H1 (cell line): ENCODE results near the gene ZNF644. TPM values are rescaled to one million over a fixed set of nuclear protein-coding genes. Genes with fewer than 3 reads are reported as not detected.

Experiments used
- CTCF ChIA-PET: fragments of 300-600 bp; sonication (Branson Sonifier 250); formaldehyde crosslinking; loops from one replicate; lab custom pipeline; 2021; ENCODE audit not compliant: partially characterized antibody; lab: Charles Lee
- POLR2A ChIA-PET: fragments of 300-600 bp; sonication (Branson Sonifier 250); formaldehyde crosslinking; loops from one replicate; lab custom pipeline; 2021; ENCODE audit warnings: inconsistent platforms; ENCODE audit not compliant: partially characterized antibody; lab: Charles Lee
- DNase-seq, 2 experiments: peaks; one replicate each; pipeline versions ENCODE4 v3.0.0 to v3.0.0-alpha.2; 2010 to 2022; ENCODE audit warnings: low spot score in 2 of 2, low read depth in 1 of 2, mixed read lengths in 1 of 2
- FAIRE-seq: peaks from 2 replicates; lab custom pipeline; 2011; peaks lifted over from hg19 to GRCh38; lab: Jason Lieb, UNC
- H2AFZ ChIP-seq: 2 replicates; pipeline ENCODE4 v1.8.1; 2012; ENCODE audit warnings: low read length, inconsistent platforms
- H2AK5ac ChIP-seq: 2 replicates; pipeline ENCODE4 v1.6.1; 2013; ENCODE audit warnings: low read depth, low read length
- H2BK120ac ChIP-seq: replicated peaks from 2 replicates; pipeline ENCODE3; 2013; ENCODE audit warnings: low read depth, low read length, inconsistent platforms
- H2BK12ac ChIP-seq: 2 replicates; pipeline ENCODE4 v1.6.1; 2013; ENCODE audit warnings: low read depth, low read length
- H2BK15ac ChIP-seq: 2 replicates; pipeline ENCODE4 v1.6.1; 2013; ENCODE audit warnings: low read length
- H2BK20ac ChIP-seq: 2 replicates; pipeline ENCODE4 v1.6.1; 2013; ENCODE audit warnings: low read length
- H2BK5ac ChIP-seq: 2 replicates; pipeline ENCODE4 v1.6.1; 2013; ENCODE audit warnings: low read depth, low read length
- H3K14ac ChIP-seq: 2 replicates; pipeline ENCODE4 v1.6.1; 2013; ENCODE audit warnings: inconsistent platforms; ENCODE audit not compliant: insufficient read length
- H3K18ac ChIP-seq: 2 replicates; pipeline ENCODE4 v1.6.1; 2013; ENCODE audit warnings: low read length; ENCODE audit errors: extremely low read depth
- H3K23ac ChIP-seq: 2 replicates; pipeline ENCODE4 v1.6.1; 2013; ENCODE audit warnings: inconsistent platforms; ENCODE audit not compliant: insufficient read length
- H3K23me2 ChIP-seq: 2 replicates; pipeline ENCODE4 v1.6.1; 2013; ENCODE audit warnings: low read depth, low read length
- H3K27ac ChIP-seq: 2 replicates; pipeline ENCODE4 v1.6.1; 2011; ENCODE audit warnings: low read depth, low read length, inconsistent platforms
- H3K27me3 ChIP-seq, 4 experiments: replicated peaks in 1 of 4; 1 replicate in 1 of 4; 2 replicates in 3 of 4; pipeline versions ENCODE4 v1.6.1 to v1.8.1; 2011 to 2013; ENCODE audit warnings: low read length in 3 of 4, mild to moderate bottlenecking in 3 of 4, inconsistent platforms in 2 of 4, mixed read lengths in 2 of 4, moderate library complexity in 1 of 4; ENCODE audit not compliant: control insufficient read depth in 3 of 4, insufficient read depth in 3 of 4; ENCODE audit errors: extremely low read depth in 1 of 4
- H3K36me3 ChIP-seq, 4 experiments: 2 replicates each; pipeline versions ENCODE4 v1.6.1 to v1.8.1; 2011 to 2013; ENCODE audit warnings: mild to moderate bottlenecking in 4 of 4, low read length in 3 of 4, moderate library complexity in 2 of 4, control low read depth in 1 of 4, inconsistent platforms in 1 of 4; ENCODE audit not compliant: insufficient read depth in 4 of 4, control insufficient read depth in 2 of 4
- H3K4ac ChIP-seq: replicated peaks from 2 replicates; pipeline ENCODE3; 2013; ENCODE audit warnings: low read length, low read depth, mixed read lengths, inconsistent platforms; ENCODE audit not compliant: insufficient read length
- H3K4me1 ChIP-seq, 4 experiments: replicated peaks in 1 of 4; 1 replicate in 1 of 4; 2 replicates in 3 of 4; pipeline versions ENCODE4 v1.6.1 to v1.8.1; 2011 to 2013; ENCODE audit warnings: low read length in 3 of 4, inconsistent platforms in 2 of 4, mixed read lengths in 1 of 4; ENCODE audit not compliant: insufficient read depth in 4 of 4, control insufficient read depth in 3 of 4
- H3K4me2 ChIP-seq, 2 experiments: 2 replicates each; pipeline versions ENCODE4 v1.6.1 to v1.8.1; 2011 to 2013; ENCODE audit warnings: low read depth in 2 of 2, low read length in 2 of 2, control low read depth in 1 of 2, inconsistent platforms in 1 of 2, mild to moderate bottlenecking in 1 of 2; ENCODE audit not compliant: insufficient read depth in 1 of 2
- H3K4me3 ChIP-seq, 4 experiments: fragments of 200-600, 300-600 bp in 1 of 4; sonication (generic), shearing (Covaris generic), sonication (Bioruptor Twin) in 1 of 4; 2 replicates each; pipeline versions ENCODE4 v1.5.1 to v1.8.1; 2011 to 2016; ENCODE audit warnings: low read length in 4 of 4, low read depth in 3 of 4, control low read depth in 2 of 4, inconsistent platforms in 2 of 4, mild to moderate bottlenecking in 2 of 4, mixed read lengths in 1 of 4, moderate library complexity in 1 of 4; ENCODE audit not compliant: insufficient read depth in 2 of 4; ENCODE audit errors: extremely low read depth in 1 of 4
- H3K56ac ChIP-seq: replicated peaks from 2 replicates; pipeline ENCODE3; 2013; ENCODE audit warnings: low read depth, mild to moderate bottlenecking, mixed read lengths, low read length, inconsistent platforms; ENCODE audit not compliant: insufficient read length
- H3K79me1 ChIP-seq: 2 replicates; pipeline ENCODE4 v1.6.1; 2013; ENCODE audit warnings: low read depth, low read length, control low read depth
- H3K79me2 ChIP-seq, 2 experiments: 2 replicates each; pipeline versions ENCODE4 v1.6.1 to v1.8.1; 2012 to 2013; ENCODE audit warnings: low read length in 2 of 2, mild to moderate bottlenecking in 2 of 2, inconsistent platforms in 1 of 2; ENCODE audit not compliant: insufficient read depth in 2 of 2, control insufficient read depth in 1 of 2
- H3K9ac ChIP-seq, 4 experiments: replicated peaks in 1 of 4; 1 replicate in 1 of 4; 2 replicates in 3 of 4; pipeline versions ENCODE4 v1.6.1 to v1.8.1; 2011 to 2013; ENCODE audit warnings: low read depth in 3 of 4, low read length in 3 of 4, control low read depth in 2 of 4, mild to moderate bottlenecking in 2 of 4, moderate library complexity in 2 of 4, inconsistent platforms in 1 of 4; ENCODE audit errors: extremely low read depth in 1 of 4
- H3K9me3 ChIP-seq, 2 experiments: 2 replicates each; pipeline versions ENCODE4 v1.6.1 to v1.8.1; 2012 to 2013; ENCODE audit warnings: mild to moderate bottlenecking in 2 of 2, moderate library complexity in 2 of 2, control low read depth in 1 of 2, inconsistent platforms in 1 of 2, low read depth in 1 of 2, low read length in 1 of 2, mixed read lengths in 1 of 2; ENCODE audit not compliant: insufficient read depth in 2 of 2
- H4K20me1 ChIP-seq, 2 experiments: replicated peaks in 1 of 2; 2 replicates each; pipeline versions ENCODE3 to v1.8.1; 2011 to 2013; ENCODE audit warnings: inconsistent platforms in 2 of 2, low read length in 2 of 2, mild to moderate bottlenecking in 1 of 2; ENCODE audit not compliant: insufficient read depth in 2 of 2, control insufficient read depth in 1 of 2
- H4K5ac ChIP-seq: 2 replicates; pipeline ENCODE4 v1.6.1; 2013; ENCODE audit warnings: low read length, low read depth, mixed read lengths, inconsistent platforms; ENCODE audit not compliant: insufficient read length
- H4K8ac ChIP-seq: 2 replicates; pipeline ENCODE4 v1.8.0; 2013; ENCODE audit warnings: mild to moderate bottlenecking, moderate library complexity, low read length, inconsistent platforms; ENCODE audit not compliant: insufficient read depth; ENCODE audit errors: extremely low read depth
- H4K91ac ChIP-seq: replicated peaks from 2 replicates; pipeline ENCODE3; 2013; ENCODE audit warnings: low read length, mixed read lengths, inconsistent platforms; ENCODE audit not compliant: insufficient read length
- CBX5 ChIP-seq: fragments of 300-800, 300-1000 bp; sonication (generic); IDR thresholded peaks from 2 replicates; pipeline ENCODE4 v1.7.1; 2016; ENCODE audit warnings: antibody characterized with exemption, low read length, low read depth
- CBX8 ChIP-seq: fragments of 300-800, 300-1000 bp; sonication (generic); IDR thresholded peaks from 2 replicates; pipeline ENCODE4 v1.7.1; 2016; ENCODE audit warnings: low read depth, low read length, borderline replicate concordance
- FOSL1 ChIP-seq: IDR thresholded peaks from 2 replicates; pipeline ENCODE4 v1.6.1; 2011; ENCODE audit warnings: mild to moderate bottlenecking, low read depth, low read length, moderate library complexity; ENCODE audit not compliant: insufficient read depth
- HDAC2 ChIP-seq, 2 experiments: fragments of 300-600 bp in 1 of 2; sonication (generic) in 1 of 2; IDR thresholded peaks; 2 replicates each; pipeline ENCODE4 v1.6.1; 2011 to 2012; ENCODE audit warnings: low read depth in 2 of 2, low read length in 2 of 2, mild to moderate bottlenecking in 2 of 2, moderate library complexity in 2 of 2, borderline replicate concordance in 1 of 2, inconsistent platforms in 1 of 2
- KDM1A ChIP-seq: fragments of 200-600, 300-600 bp; sonication (generic); IDR thresholded peaks from 2 replicates; pipeline ENCODE4 v1.7.1; 2016; ENCODE audit warnings: mild to moderate bottlenecking, low read length, borderline replicate concordance
- TAF1 ChIP-seq: IDR thresholded peaks from 2 replicates; pipeline ENCODE4 v1.6.1; 2011; ENCODE audit warnings: mild to moderate bottlenecking, low read depth, low read length
- WGBS, 2 experiments: shearing (Covaris generic) in 1 of 2; methylation state at CpG; one replicate each; pipeline versions ENCODE4 v1.1.6 to v1.1.7; 2013 to 2015; ENCODE audit warnings: low lambda C conversion rate in 2 of 2, mixed read lengths in 2 of 2, inconsistent platforms in 1 of 2, low coverage in 1 of 2, missing lambda C conversion rate in 1 of 2; ENCODE audit not compliant: insufficient replicate concordance in 2 of 2, insufficient coverage in 1 of 2, insufficient read length in 1 of 2; ENCODE audit errors: extremely low coverage in 1 of 2, missing lambda C conversion rate in 1 of 2; 5-methylcytosine and 5-hydroxymethylcytosine counted together
- polyA plus RNA-seq, 7 experiments: library from polyadenylated mRNA; depleted of rRNA in 3 of 7; stranded (reverse) in 5 of 7; unstranded in 2 of 7; fragments of >200 nt in 5 of 7; fragments of 200-250 nt in 2 of 7; gene quantifications; 1 replicate in 5 of 7; 2 replicates in 1 of 7; 4 replicates in 1 of 7; pipeline versions ENCODE4 v1.2.1 to v1.2.3, GENCODE V29; 2011 to 2013; ENCODE audit warnings: missing spikeins in 2 of 7, mixed read lengths in 2 of 7
- total RNA-seq: library from RNA; stranded (reverse); fragmentation: NEBNext Ultra II Directional; extraction: Animal tissue kit (Norgen Biotek cat#: 25700); gene quantifications from 2 replicates; pipeline ENCODE4 v1.2.1, GENCODE V29; 2021

ZNF644 gene
- total and polyA plus RNA-seq, 2 of the 8 experiments (the other 6 are each of a cell fraction or from before 2014, with no cell fraction given), result 14.5 to 93.5 TPM

DNA sequence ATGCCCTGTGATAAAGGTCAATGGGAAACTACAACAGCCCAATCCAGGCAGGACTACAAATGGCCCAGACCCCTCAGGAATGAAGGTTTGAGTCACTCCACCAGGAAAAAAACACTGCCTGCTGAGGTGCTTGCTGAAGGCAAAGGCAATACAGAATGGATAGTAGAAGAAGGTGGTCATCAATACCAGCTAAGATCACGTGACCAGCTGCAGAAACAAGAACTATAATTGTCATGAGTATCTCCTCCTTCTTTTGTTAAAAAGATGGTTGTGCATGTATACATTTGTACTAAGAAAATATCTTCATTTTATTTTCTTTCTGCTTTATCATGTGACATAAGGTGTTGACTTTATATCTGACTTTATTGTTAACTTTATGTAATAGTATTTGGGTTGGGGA lies 23.4 kb upstream of the ZNF644 start:
- Histone ChIP-seq H2BK5ac (no peak overlapping the region), H3K27ac (no peak overlapping the region), H2BK12ac (no peak overlapping the region), H4K5ac (no peak overlapping the region), H4K20me1 (no peaks in the 10 kb centered on the region), H3K23me2 (no peaks in the 10 kb centered on the region), H3K56ac (no peak overlapping the region), H3K79me2 (no peaks in the 10 kb centered on the region), H3K27me3 (no peaks in the 10 kb centered on the region), H3K36me3 (no peaks in the 10 kb centered on the region), H3K9me3 (peaks cover 3 to 17% of the 10 kb centered on the region in 2 experiments; a peak in 1 of 4 replicates), H4K8ac (no peak overlapping the region), H4K91ac (no peak overlapping the region), H2BK15ac (no peak overlapping the region), H3K23ac (no peak overlapping the region), H2AK5ac (no peak overlapping the region), H3K4ac (no peak overlapping the region), H3K4me3 (no peak overlapping the region), H2BK120ac (no peak overlapping the region), H3K18ac (no peak overlapping the region), H3K79me1 (no peaks in the 10 kb centered on the region), H3K4me2 (no peak overlapping the region), H3K14ac (no peak overlapping the region), H3K4me1 (0 out of 7 replicates have a peak, but pooled peaks cover 0 to 3% (median 0%) of the 10 kb centered on the region in 4 experiments), H2BK20ac (no peak overlapping the region), H2AFZ (no peak overlapping the region), H3K9ac (no peak overlapping the region)
- 90% methylated on average over 1 of the region's 1 CpG; no CpG with 5 or more reads in 1 of the 2 experiments for WGBS, 2 experiments
- TF ChIP-seq KDM1A (no peak), HDAC2 (IDR thresholded peaks at IDR 0.05; ENCODE audit: borderline replicate concordance in 1 of 2, low read depth in 2 of 2, low read length in 2 of 2) (no peak), FOSL1 (no peak), CBX5 (no peak), TAF1 (no peak), CBX8 (no peak)
- DNase-seq, result no peak
- CTCF ChIA-PET, result interaction anchor here (1.0 to 1.1 kb wide), 2 partner anchors 19 to 85 kb away, joined by 3 to 4 read pairs; no protein-coding TSS in a partner anchor
- FAIRE-seq, result no peak
- POLR2A ChIA-PET, result no interaction called here
